ENCODE data around the gene NTN4. TPM values are rescaled to one million over a fixed set of nuclear protein-coding genes. Genes with fewer than 3 reads are reported as not detected.

Gene NTN4
- total RNA-seq, 1 donor from 2014 or later = 21.2 TPM

DNA sequence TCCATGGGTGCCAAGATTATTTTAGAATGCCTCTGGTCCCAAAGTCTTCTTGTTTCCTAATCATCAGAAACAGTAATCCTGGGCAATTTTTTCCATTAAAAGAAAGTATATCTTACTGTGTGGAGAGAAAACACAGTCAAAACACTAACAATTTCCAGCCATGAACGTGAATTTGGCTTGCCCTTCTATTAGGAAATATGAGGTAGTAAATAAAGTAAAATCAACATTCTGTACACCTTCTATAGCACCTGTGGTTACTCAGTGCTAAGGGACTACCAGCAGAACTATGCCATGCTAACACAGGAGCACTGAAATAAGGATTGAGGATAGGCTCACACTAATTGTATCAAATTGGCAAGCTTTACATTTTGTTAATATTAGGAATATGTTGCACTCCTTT, 60.1 kb downstream of the NTN4 start:
- H3K4me3 Mint-ChIP-seq = no peak overlapping the region
- peaks cover 3% of the 10 kb centered on the region for H3K27me3 Mint-ChIP-seq
- peaks cover 4% of the 10 kb centered on the region for H3K9me3 Mint-ChIP-seq
- H3K27ac Mint-ChIP-seq = no peak overlapping the region
- H3K36me3 Mint-ChIP-seq = peaks cover 6% of the 10 kb centered on the region
- H3K4me1 Mint-ChIP-seq (ENCODE audit: unreplicated experiment) = no peaks in the 10 kb centered on the region
- no peak for DNase-seq (ENCODE audit: extremely low spot score, unreplicated experiment)
- TF ChIP-seq, protein P1, sequence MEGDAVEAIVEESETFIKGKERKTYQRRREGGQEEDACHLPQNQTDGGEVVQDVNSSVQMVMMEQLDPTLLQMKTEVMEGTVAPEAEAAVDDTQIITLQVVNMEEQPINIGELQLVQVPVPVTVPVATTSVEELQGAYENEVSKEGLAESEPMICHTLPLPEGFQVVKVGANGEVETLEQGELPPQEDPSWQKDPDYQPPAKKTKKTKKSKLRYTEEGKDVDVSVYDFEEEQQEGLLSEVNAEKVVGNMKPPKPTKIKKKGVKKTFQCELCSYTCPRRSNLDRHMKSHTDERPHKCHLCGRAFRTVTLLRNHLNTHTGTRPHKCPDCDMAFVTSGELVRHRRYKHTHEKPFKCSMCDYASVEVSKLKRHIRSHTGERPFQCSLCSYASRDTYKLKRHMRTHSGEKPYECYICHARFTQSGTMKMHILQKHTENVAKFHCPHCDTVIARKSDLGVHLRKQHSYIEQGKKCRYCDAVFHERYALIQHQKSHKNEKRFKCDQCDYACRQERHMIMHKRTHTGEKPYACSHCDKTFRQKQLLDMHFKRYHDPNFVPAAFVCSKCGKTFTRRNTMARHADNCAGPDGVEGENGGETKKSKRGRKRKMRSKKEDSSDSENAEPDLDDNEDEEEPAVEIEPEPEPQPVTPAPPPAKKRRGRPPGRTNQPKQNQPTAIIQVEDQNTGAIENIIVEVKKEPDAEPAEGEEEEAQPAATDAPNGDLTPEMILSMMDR (conservative IDR thresholded peaks at IDR 0.05) = no peak

DNA sequence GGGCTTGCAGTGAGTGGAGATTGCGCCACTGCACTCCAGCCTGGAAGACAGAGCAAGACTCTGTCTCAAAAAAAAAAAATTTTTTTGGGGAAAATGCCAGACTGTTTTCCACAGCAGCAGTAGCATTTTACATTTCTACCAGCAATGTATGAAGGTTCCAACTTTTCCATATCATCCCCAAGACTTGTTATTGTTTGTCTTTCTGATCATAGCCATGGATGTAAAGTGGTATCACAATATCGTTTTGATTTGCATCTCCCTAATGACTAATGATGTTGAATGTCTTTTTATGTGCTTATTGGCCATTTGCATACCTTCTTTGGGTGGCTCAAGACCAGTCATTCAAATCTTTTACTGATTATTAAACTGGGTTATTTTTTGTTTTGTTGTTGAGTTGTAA, 63.7 kb downstream of the NTN4 start:
- H3K9me3 Mint-ChIP-seq = peaks cover 4% of the 10 kb centered on the region
- no peaks in the 10 kb centered on the region for H3K27me3 Mint-ChIP-seq
- H3K4me1 Mint-ChIP-seq (ENCODE audit: unreplicated experiment) = no peaks in the 10 kb centered on the region
- peaks cover 6% of the 10 kb centered on the region for H3K36me3 Mint-ChIP-seq
- no peak for DNase-seq (ENCODE audit: extremely low spot score, unreplicated experiment)
- H3K27ac Mint-ChIP-seq = no peak overlapping the region
- no peak overlapping the region for H3K4me3 Mint-ChIP-seq
- TF ChIP-seq, protein P1 (conservative IDR thresholded peaks at IDR 0.05) = no peak

GRCh38 chr12:95724767-95725166, 65.8 kb downstream of the NTN4 start:
- Mint-ChIP-seq H3K9me3 (peaks cover 4% of the 10 kb centered on the region), H3K36me3 (peaks cover 6% of the 10 kb centered on the region)

GRCh38 chr12:95723693-95724384, 66.7 kb downstream of the NTN4 start:
- TF ChIP-seq, protein P1 (conservative IDR thresholded peaks at IDR 0.05) = no peak
- no peaks in the 10 kb centered on the region for H3K4me1 Mint-ChIP-seq (ENCODE audit: unreplicated experiment)
- no peak for DNase-seq (ENCODE audit: extremely low spot score, unreplicated experiment)
- H3K27ac Mint-ChIP-seq = no peak overlapping the region
- no peak overlapping the region for H3K4me3 Mint-ChIP-seq
- H3K36me3 Mint-ChIP-seq = peaks cover 6% of the 10 kb centered on the region
- H3K9me3 Mint-ChIP-seq = peaks cover 4% of the 10 kb centered on the region
- H3K27me3 Mint-ChIP-seq = no peaks in the 10 kb centered on the region

More at GRCh38 chr12:95724767-95725166, 65.8 kb downstream of the NTN4 start:
- no peaks in the 10 kb centered on the region for H3K4me1 Mint-ChIP-seq (ENCODE audit: unreplicated experiment)
- no peaks in the 10 kb centered on the region for H3K27me3 Mint-ChIP-seq
- TF ChIP-seq, protein P1 (conservative IDR thresholded peaks at IDR 0.05) = no peak
- no peak overlapping the region for H3K27ac Mint-ChIP-seq
- H3K4me3 Mint-ChIP-seq = no peak overlapping the region
- no peak for DNase-seq (ENCODE audit: extremely low spot score, unreplicated experiment)

DNA sequence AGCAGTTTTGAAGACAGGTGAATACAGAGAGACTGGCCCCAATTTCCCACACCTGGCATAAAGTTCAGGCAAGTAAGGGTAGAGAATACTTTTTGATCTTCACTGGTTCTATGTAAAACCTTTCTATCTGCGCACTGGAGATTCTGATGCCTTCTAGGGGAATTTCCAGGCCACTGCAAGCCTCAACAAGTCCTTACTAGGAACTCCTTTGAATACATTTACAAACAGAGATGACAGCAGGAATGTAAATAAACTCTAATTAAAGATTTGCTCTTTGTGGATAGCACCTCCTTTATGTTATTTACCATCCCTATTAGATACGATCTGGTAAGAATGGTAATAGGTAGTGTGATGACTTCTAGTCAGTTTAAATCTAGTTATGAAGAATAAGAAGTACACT, 69.2 kb downstream of the NTN4 start:
- H3K4me1 Mint-ChIP-seq (ENCODE audit: unreplicated experiment) = no peaks in the 10 kb centered on the region
- no peaks in the 10 kb centered on the region for H3K27me3 Mint-ChIP-seq
- no peaks in the 10 kb centered on the region for H3K9me3 Mint-ChIP-seq
- H3K27ac Mint-ChIP-seq = no peak overlapping the region
- no peak overlapping the region for H3K4me3 Mint-ChIP-seq
- peaks cover 2% of the 10 kb centered on the region for H3K36me3 Mint-ChIP-seq
- DNase-seq (ENCODE audit: extremely low spot score, unreplicated experiment) = no peak
- TF ChIP-seq, protein P1 (conservative IDR thresholded peaks at IDR 0.05) = no peak
